Small intestine (tissue), 7 donors: ENCODE data around the gene MPPE1. TPM values are rescaled to one million over a fixed set of nuclear protein-coding genes. Genes with fewer than 3 reads are reported as not detected.

Experiments
- DNase-seq, 2 donors: peaks; one replicate each; pipeline versions ENCODE4 v3.0.0 to v3.0.0-alpha.2; 2013
- FAIRE-seq: peaks from 2 replicates; lab custom pipeline; 2012; peaks lifted over from hg19 to GRCh38; lab: Jason Lieb, UNC
- H3K27ac ChIP-seq, 3 donors: one replicate each; pipeline ENCODE4 v1.5.1; 2013; ENCODE audit warnings: low read length in 2 of 3, mild to moderate bottlenecking in 2 of 3, control low read depth in 1 of 3, inconsistent platforms in 1 of 3, low read depth in 1 of 3, moderate library complexity in 1 of 3
- H3K27me3 ChIP-seq, 3 donors: one replicate each; pipeline ENCODE4 v1.6.1; 2013; ENCODE audit warnings: low read length in 3 of 3, inconsistent platforms in 1 of 3; ENCODE audit not compliant: control insufficient read depth in 3 of 3, insufficient read depth in 3 of 3
- H3K36me3 ChIP-seq, 3 donors: one replicate each; pipeline ENCODE4 v1.6.1; 2013; ENCODE audit warnings: low read length in 3 of 3, inconsistent platforms in 1 of 3, low read depth in 1 of 3, mild to moderate bottlenecking in 1 of 3, moderate library complexity in 1 of 3; ENCODE audit not compliant: control insufficient read depth in 3 of 3, insufficient read depth in 2 of 3
- H3K4me1 ChIP-seq, 3 donors: one replicate each; pipeline ENCODE4 v1.6.1; 2013; ENCODE audit warnings: low read length in 2 of 3, inconsistent platforms in 1 of 3, low read depth in 1 of 3, mild to moderate bottlenecking in 1 of 3, moderate library complexity in 1 of 3; ENCODE audit not compliant: control insufficient read depth in 3 of 3, insufficient read depth in 2 of 3
- H3K4me3 ChIP-seq, 3 donors: one replicate each; pipeline ENCODE4 v1.5.1; 2013; ENCODE audit warnings: low read length in 3 of 3, control low read depth in 1 of 3, inconsistent platforms in 1 of 3, low read depth in 1 of 3, mild to moderate bottlenecking in 1 of 3, moderate library complexity in 1 of 3
- H3K9me3 ChIP-seq, 2 donors: one replicate each; pipeline ENCODE4 v1.6.1; 2013; ENCODE audit warnings: low read depth in 1 of 2, low read length in 1 of 2; ENCODE audit not compliant: control insufficient read depth in 2 of 2, insufficient read depth in 1 of 2
- WGBS, 3 donors: extraction: QIAGEN DNeasy Blood & Tissue Kit; methylation state at CpG; one replicate each; pipeline ENCODE4 v1.1.7; 2013; 5-methylcytosine and 5-hydroxymethylcytosine counted together
- polyA plus RNA-seq, 4 donors: library from polyadenylated mRNA; stranded (reverse) in 3 of 4; unstranded in 1 of 4; fragments of 200-250 nt in 3 of 4; fragments of 120-200 nt in 1 of 4; gene quantifications; one replicate each; pipeline versions ENCODE4 v1.2.1 to v1.2.3, GENCODE V29; 2013
- donor health status: healthy with polysubstance abuse.
- donor health status: control.
- donor health status: control.
- donor health status: Bipolar disorder and iron deficiency.
- donor health status: healthy.

MPPE1 gene
- polyA plus RNA-seq, 4 donors, result 23.9 to 36.6 (median 26.3) TPM

- H3K27me3 ChIP-seq, result no peaks in the 10 kb centered on the region
- no peak overlapping the region for H3K27ac ChIP-seq
- 88 to 93% (median 92%) methylated on average over 12 of the region's 12 CpGs for WGBS, 3 donors
- peaks cover 0 to 36% (median 5%) of the 10 kb centered on the region in 3 donors for H3K36me3 ChIP-seq
- H3K9me3 ChIP-seq, result no peaks in the 10 kb centered on the region
- FAIRE-seq, result no peak
- peaks cover 0 to 7% (median 0%) of the 10 kb centered on the region in 3 donors for H3K4me1 ChIP-seq
- no peak overlapping the region for H3K4me3 ChIP-seq
- DNase-seq, result no peak
These were observed 23.6 kb downstream of the MPPE1 start for GRCh38 chr18:11884396-11885030.

GRCh38 chr18:11883153-11883552, 25.0 kb downstream of the MPPE1 start:
- FAIRE-seq (no peak), DNase-seq (no peak)
- WGBS, 3 donors, result 56 to 90% (median 75%) methylated on average over 1 of the region's 1 CpG
- Histone ChIP-seq H3K4me1 (peaks cover 0 to 7% (median 0%) of the 10 kb centered on the region in 3 donors), H3K27me3 (no peaks in the 10 kb centered on the region), H3K9me3 (no peaks in the 10 kb centered on the region), H3K4me3 (no peak overlapping the region), H3K27ac (no peak overlapping the region), H3K36me3 (peaks cover 0 to 32% (median 2%) of the 10 kb centered on the region in 3 donors)

- Histone ChIP-seq H3K27ac (no peak overlapping the region), H3K4me3 (no peak overlapping the region), H3K9me3 (no peaks in the 10 kb centered on the region), H3K4me1 (peaks cover 0 to 3% (median 0%) of the 10 kb centered on the region in 3 donors), H3K36me3 (peaks cover 0 to 28% (median 2%) of the 10 kb centered on the region in 3 donors), H3K27me3 (no peaks in the 10 kb centered on the region)
- DNase-seq, result no peak
- 53 to 72% (median 70%) methylated on average over 4 of the region's 4 CpGs for WGBS, 3 donors
- no peak for FAIRE-seq
These were observed 25.5 kb downstream of the MPPE1 start for GRCh38 chr18:11882636-11883035.

DNA sequence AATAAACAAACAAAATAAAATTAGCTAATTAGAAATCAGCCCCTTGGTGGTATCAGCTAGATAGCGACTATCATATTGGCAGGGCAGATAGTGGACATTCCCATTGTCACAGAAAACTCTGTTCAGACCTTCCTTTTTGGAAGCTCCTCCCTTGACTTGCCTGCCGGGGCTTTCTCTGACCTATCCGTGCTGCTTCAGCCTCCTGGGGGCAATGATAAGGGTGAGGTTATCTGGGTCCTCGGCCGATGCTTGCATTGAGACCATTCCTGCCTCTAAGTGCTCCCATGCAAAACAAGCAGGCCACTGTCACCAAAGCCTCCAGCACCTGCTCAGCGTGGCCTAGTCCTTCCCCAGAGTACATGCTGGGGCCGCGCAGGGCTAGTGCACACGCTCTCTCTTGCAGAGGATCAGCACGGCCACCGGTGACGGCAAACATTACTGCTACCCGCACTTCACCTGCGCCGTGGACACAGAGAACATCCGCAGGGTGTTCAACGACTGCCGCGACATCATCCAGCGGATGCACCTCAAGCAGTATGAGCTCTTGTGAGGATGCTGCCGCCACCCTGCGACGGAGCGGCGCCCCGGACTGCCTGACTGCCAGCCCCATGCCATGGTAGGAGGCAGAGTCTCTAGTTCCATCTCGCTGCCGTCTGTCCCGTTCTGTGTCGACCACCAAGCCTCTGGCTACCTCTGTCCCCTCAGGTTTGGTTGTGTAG, 27.4 kb downstream of the MPPE1 start:
- Histone ChIP-seq H3K9me3 (no peaks in the 10 kb centered on the region), H3K4me3 (no peak overlapping the region), H3K4me1 (peaks cover 0 to 3% (median 0%) of the 10 kb centered on the region in 3 donors), H3K36me3 (peaks cover 0 to 21% (median 2%) of the 10 kb centered on the region in 3 donors), H3K27ac (no peak overlapping the region), H3K27me3 (no peaks in the 10 kb centered on the region)
- FAIRE-seq (no peak), DNase-seq (no peak)
- 93 to 96% (median 96%) methylated on average over 27 to 30 of the region's 30 CpGs for WGBS, 3 donors

- FAIRE-seq, result no peak
- no peak overlapping the region for H3K4me3 ChIP-seq
- 90 to 93% (median 91%) methylated on average over 10 of the region's 10 CpGs for WGBS, 3 donors
These were observed 30.5 kb downstream of the MPPE1 start for GRCh38 chr18:11877497-11878135.

GRCh38 chr18:11874676-11875075, 33.4 kb downstream of the MPPE1 start:
- peaks cover 0 to 2% (median 0%) of the 10 kb centered on the region in 3 donors for H3K36me3 ChIP-seq
- no peaks in the 10 kb centered on the region for H3K4me1 ChIP-seq
- DNase-seq, result no peak
- FAIRE-seq, result no peak
- WGBS, 3 donors, result 78 to 85% (median 85%) methylated on average over 8 of the region's 8 CpGs
- peaks cover 0 to 3% of the 10 kb centered on the region in 2 donors for H3K9me3 ChIP-seq
- H3K27me3 ChIP-seq, result no peaks in the 10 kb centered on the region
- H3K27ac ChIP-seq, result no peak overlapping the region
- no peak overlapping the region for H3K4me3 ChIP-seq

More at GRCh38 chr18:11877497-11878135, 30.5 kb downstream of the MPPE1 start:
- no peak overlapping the region for H3K27ac ChIP-seq
- DNase-seq, result no peak
- H3K9me3 ChIP-seq, result peaks cover 0 to 3% of the 10 kb centered on the region in 2 donors
- H3K27me3 ChIP-seq, result no peaks in the 10 kb centered on the region
- H3K36me3 ChIP-seq, result peaks cover 0 to 9% (median 0%) of the 10 kb centered on the region in 3 donors
- no peaks in the 10 kb centered on the region for H3K4me1 ChIP-seq

- no peaks in the 10 kb centered on the region for H3K27me3 ChIP-seq
- no peak overlapping the region for H3K4me3 ChIP-seq
- DNase-seq, result no peak
- 78 to 84% (median 79%) methylated on average over 15 of the region's 15 CpGs for WGBS, 3 donors
- FAIRE-seq, result no peak
- H3K4me1 ChIP-seq, result no peaks in the 10 kb centered on the region
- peaks cover 0 to 2% (median 0%) of the 10 kb centered on the region in 3 donors for H3K36me3 ChIP-seq
- H3K9me3 ChIP-seq, result peaks cover 0 to 3% of the 10 kb centered on the region in 2 donors
- no peak overlapping the region for H3K27ac ChIP-seq
These were observed 34.3 kb downstream of the MPPE1 start for GRCh38 chr18:11873670-11874340.
